Progenitor cell of endocrine pancreas (in vitro differentiated cells): ENCODE measurements around the gene AP3S1. TPM values are rescaled to one million over a fixed set of nuclear protein-coding genes. Genes with fewer than 3 reads are reported as not detected.

Source experiments
- DNase-seq: peaks from one replicate; pipeline ENCODE4 v3.0.0; 2021; ENCODE audit warnings: low spot score; ENCODE audit not compliant: unreplicated experiment
- H3K27ac Mint-ChIP-seq: 2 replicates; pipeline ENCODE4 v1.8.0; 2021; ENCODE audit warnings: mild to moderate bottlenecking, moderate library complexity, mixed read lengths
- H3K27me3 Mint-ChIP-seq: 2 replicates; pipeline ENCODE4 v1.8.0; 2021; ENCODE audit warnings: mixed read lengths
- H3K36me3 Mint-ChIP-seq: 2 replicates; pipeline ENCODE4 v1.8.0; 2022; ENCODE audit warnings: mixed read lengths; ENCODE audit not compliant: insufficient read depth
- H3K4me1 Mint-ChIP-seq: 2 replicates; pipeline ENCODE4 v1.8.0; 2021; ENCODE audit warnings: low read depth, mixed read lengths
- H3K4me3 Mint-ChIP-seq: 2 replicates; pipeline ENCODE4 v1.8.0; 2021; ENCODE audit warnings: low read depth, mild to moderate bottlenecking, moderate library complexity, mixed read lengths
- H3K9me3 Mint-ChIP-seq: 2 replicates; pipeline ENCODE4 v1.8.0; 2021; ENCODE audit warnings: low read depth, mixed read lengths
- long read RNA-seq: library from polyadenylated mRNA; unstranded; transcript quantifications from one replicate; pipeline ENCODE4 v2.0.0, GENCODE V29; 2020
- total RNA-seq: library from RNA; stranded (reverse); gene quantifications from 2 replicates; pipeline ENCODE4 v1.2.1, GENCODE V29; 2021
- TF ChIP-seq, protein P1 (sequence below): fragments of 200-600 bp; sonication (generic); IDR thresholded peaks from one replicate; pipeline ENCODE4 v1.5.0; 2021; ENCODE audit warnings: antibody characterized with exemption, mild to moderate bottlenecking; ENCODE audit not compliant: unreplicated experiment

The AP3S1 gene
- 60.8 and 65.3 TPM in 2 replicates for total RNA-seq
- long read RNA-seq, transcript AP3S1-201 (6 exons, 1,730 nt), result major isoform, 45 of 55 reads
- long read RNA-seq, partial matches to known transcripts, result 1 of 55 reads
- long read RNA-seq, other reads (novel, unspliced or antisense), result 9 of 55 reads

DNA sequence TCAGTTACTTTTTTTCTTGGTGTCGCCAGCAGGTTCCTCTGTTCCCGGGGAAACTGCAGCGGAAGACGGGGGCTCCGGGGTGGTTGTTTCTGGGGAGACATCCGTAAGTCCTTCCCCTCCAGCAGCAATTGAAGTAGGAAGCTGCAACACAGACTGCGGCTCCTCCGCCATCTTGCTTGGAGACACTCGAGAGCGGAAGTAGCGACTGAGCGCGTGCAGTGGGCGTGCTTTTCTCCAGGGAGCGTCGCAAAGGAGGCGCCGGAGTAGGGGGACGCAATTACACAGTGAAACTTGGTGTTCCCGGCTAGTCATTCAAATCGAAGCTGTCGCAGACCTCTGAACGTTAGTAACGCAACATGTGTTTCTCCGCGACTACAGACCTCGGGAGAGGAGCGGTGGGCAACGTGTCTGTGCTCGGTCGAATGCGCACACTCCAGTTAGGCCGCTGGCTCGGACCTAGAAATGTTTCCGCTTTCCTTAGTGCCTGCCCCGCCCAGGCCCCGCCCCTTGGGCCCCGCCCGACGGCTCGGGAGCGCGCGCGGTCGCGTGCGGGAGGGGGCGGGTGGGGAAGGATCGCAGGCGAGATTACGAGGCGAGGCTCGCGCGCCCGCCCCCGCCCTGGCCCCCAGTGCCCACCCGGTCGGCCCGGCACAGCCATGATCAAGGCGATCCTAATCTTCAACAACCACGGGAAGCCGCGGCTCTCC, at the start of gene AP3S1, which contains the start of gene ATG12:
Gene AP3S1 (plus strand): TSS at position 554 of the 707 bp plus-strand sequence. CDS start 103 bp downstream, at position 657.
Gene ATG12 (minus strand): TSS at position 184 of the 707 bp plus-strand sequence. CDS start 13 bp downstream, at position 171.
- DNase-seq, result peak; percentile 62
- H3K36me3 Mint-ChIP-seq, result peaks cover 3% of the 10 kb centered on the region
- H3K27me3 Mint-ChIP-seq, result no peaks in the 10 kb centered on the region
- H3K9me3 Mint-ChIP-seq, result no peaks in the 10 kb centered on the region
- TF ChIP-seq, protein P1, sequence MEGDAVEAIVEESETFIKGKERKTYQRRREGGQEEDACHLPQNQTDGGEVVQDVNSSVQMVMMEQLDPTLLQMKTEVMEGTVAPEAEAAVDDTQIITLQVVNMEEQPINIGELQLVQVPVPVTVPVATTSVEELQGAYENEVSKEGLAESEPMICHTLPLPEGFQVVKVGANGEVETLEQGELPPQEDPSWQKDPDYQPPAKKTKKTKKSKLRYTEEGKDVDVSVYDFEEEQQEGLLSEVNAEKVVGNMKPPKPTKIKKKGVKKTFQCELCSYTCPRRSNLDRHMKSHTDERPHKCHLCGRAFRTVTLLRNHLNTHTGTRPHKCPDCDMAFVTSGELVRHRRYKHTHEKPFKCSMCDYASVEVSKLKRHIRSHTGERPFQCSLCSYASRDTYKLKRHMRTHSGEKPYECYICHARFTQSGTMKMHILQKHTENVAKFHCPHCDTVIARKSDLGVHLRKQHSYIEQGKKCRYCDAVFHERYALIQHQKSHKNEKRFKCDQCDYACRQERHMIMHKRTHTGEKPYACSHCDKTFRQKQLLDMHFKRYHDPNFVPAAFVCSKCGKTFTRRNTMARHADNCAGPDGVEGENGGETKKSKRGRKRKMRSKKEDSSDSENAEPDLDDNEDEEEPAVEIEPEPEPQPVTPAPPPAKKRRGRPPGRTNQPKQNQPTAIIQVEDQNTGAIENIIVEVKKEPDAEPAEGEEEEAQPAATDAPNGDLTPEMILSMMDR, result no peak
- H3K4me1 Mint-ChIP-seq, result peaks cover 23% of the 10 kb centered on the region
- peak within 1 kb of the TSS; percentile 100 for H3K27ac Mint-ChIP-seq
- peak within 1 kb of the TSS; percentile 99 for H3K4me3 Mint-ChIP-seq

DNA sequence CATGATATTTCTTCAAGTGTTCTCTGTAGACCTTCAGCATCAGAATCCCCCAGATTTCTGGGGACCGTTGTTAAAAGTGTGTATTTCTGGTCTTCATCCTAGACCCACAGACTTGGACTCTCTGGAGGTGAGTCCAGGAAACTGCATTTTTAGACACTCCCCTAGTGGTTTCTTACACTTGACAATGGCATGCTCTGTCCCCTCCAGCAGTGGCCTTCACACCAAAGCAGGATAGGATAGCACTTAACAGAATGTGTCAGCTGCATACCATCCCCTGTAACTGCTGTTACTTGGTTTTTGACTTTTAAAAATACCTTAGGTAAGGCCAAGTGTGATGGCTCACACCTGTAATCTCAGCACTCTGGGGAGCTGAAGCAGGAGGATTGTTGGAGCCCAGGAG, 46.0 kb upstream of the AP3S1 start:
- peaks cover 10% of the 10 kb centered on the region for H3K27me3 Mint-ChIP-seq
- no peaks in the 10 kb centered on the region for H3K36me3 Mint-ChIP-seq
- no peak for DNase-seq
- H3K9me3 Mint-ChIP-seq, result no peaks in the 10 kb centered on the region
- H3K4me1 Mint-ChIP-seq, result no peaks in the 10 kb centered on the region
- TF ChIP-seq, protein P1, result no peak
- no peak overlapping the region for H3K27ac Mint-ChIP-seq
- no peak overlapping the region for H3K4me3 Mint-ChIP-seq

- Mint-ChIP-seq H3K4me1 (no peaks in the 10 kb centered on the region), H3K36me3 (no peaks in the 10 kb centered on the region), H3K4me3 (no peak overlapping the region), H3K27me3 (peaks cover 9% of the 10 kb centered on the region), H3K9me3 (no peaks in the 10 kb centered on the region), H3K27ac (no peak overlapping the region)
- DNase-seq, result no peak
- TF ChIP-seq, protein P1, result no peak
These were observed 45.1 kb upstream of the AP3S1 start for GRCh38 chr5:115796656-115797055.

DNA sequence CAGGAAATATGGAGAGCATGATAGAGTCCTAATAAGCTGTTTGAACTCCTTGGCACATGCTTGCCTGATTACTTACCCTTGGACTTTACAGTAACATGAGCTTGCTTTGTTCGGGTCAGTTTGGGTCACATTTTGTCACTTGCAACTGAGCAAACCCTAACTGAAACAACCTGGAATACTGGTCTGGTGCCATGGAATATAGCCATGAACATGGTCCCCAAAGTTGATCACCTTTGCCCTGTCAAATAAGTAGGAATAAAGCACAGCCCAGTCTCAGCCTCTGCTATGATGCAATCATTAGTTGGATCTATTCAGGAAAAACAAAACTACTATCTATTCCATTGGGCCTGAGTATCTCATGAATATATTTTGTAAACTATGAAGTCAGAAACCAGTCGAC, 43.5 kb upstream of the AP3S1 start:
- Mint-ChIP-seq H3K36me3 (no peaks in the 10 kb centered on the region), H3K4me1 (no peaks in the 10 kb centered on the region), H3K27me3 (no peaks in the 10 kb centered on the region), H3K9me3 (no peaks in the 10 kb centered on the region), H3K27ac (no peak overlapping the region), H3K4me3 (no peak overlapping the region)
- TF ChIP-seq, protein P1, result no peak
- no peak for DNase-seq

GRCh38 chr5:115800108-115800507, 41.6 kb upstream of the AP3S1 start:
- no peaks in the 10 kb centered on the region for H3K9me3 Mint-ChIP-seq
- peaks cover 10% of the 10 kb centered on the region for H3K36me3 Mint-ChIP-seq
- no peak for DNase-seq
- H3K4me1 Mint-ChIP-seq, result no peaks in the 10 kb centered on the region
- H3K4me3 Mint-ChIP-seq, result no peak overlapping the region
- H3K27ac Mint-ChIP-seq, result no peak overlapping the region
- TF ChIP-seq, protein P1, result no peak
- no peaks in the 10 kb centered on the region for H3K27me3 Mint-ChIP-seq
